Activated CD8-positive, alpha-beta memory T cell treated with anti-CD3 and anti-CD28 coated beads for 1 hour (primary cell): ENCODE results near the gene ZKSCAN8.

ENCODE experiments used
- DNase-seq, 2 donors: peaks; one replicate each; pipeline ENCODE4 v3.0.0-alpha.2; 2020; ENCODE audit warnings: low read depth in 1 of 2; ENCODE audit errors: extremely low read depth in 1 of 2

The ZKSCAN8 gene

GRCh38 chr6:28139860-28140543, 1.7 kb upstream of the ZKSCAN8 start:
- DNase-seq = no peak

DNA sequence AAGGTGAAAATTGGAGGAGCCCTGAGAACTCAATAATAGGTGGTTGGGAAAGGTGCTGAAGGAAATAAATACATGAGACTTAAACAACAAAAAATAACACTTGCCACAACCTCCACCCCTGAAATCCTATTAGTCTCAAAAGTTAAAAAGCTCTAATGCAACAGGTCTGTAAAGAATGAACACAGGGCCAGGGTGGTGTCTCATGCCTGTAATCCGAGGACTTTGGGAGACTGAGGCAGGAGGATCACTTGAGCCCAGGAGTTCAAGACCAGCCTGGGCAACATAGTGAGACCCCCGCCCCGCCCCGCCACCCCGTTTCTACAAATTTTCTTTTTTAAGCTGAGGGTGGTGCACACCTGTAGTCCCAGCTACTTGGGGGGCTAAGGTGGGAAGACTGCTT, 1.1 kb upstream of the ZKSCAN8 start:
- DNase-seq = no peak

DNA sequence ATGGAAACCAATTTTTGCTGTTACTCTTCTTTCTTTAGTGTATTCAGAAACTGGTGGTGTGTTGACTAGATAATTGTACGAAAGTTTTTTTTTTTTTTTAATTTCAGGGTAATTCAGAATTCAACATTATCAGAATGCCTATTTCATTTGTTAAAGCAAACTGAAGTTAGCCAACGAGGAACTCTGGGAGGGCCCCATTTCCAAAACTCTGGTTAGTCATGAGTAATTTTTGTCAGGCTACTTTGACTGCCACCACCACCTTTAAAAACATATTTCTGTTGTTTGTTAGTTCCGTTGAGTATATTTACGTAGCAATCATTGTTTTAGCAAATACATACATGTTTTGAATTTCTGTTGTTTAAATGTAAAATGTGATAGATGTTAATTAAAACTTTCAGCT, 763 bp downstream of the ZKSCAN8 start:
- DNase-seq = no peak

DNA sequence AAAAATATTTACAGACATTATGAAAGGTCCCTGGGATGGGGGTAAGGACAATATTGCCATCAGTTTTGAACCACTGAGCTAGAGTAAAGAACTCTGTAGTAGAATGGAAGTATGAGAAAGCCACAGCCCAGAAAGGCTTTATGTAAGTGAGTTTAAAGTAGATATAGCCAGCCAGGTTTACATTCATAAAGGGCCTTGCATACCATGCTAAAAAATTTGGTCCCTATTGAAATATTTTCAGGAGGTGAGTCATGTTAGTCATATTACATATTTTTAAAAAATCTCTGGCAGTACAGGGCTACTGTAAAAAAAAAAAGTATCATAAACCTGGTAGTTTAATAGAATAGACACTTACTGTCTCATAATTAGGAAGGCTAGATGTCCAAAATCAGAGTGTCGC, 3.5 kb downstream of the ZKSCAN8 start:
- DNase-seq = no peak

DNA sequence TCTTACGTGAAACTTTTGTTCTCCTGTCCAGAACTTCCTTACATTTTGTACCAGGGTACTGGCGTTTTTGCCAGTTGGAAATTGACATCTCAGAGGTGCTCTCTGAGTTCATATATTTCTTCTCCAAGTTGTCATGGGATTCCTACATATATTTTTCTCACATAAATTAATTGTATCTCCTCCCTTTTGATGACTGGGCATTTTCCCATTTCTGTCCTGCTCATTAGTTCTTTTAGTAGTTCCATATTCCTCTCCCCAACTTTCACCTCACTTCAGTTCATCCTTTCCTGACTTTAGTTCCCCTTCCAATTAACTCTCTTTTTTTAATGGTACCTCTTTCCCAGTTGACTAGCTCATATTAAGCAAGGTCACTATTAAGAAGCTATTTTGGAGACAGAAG, 10.8 kb downstream of the ZKSCAN8 start:
- DNase-seq = no peak

- no peak for DNase-seq
Observed at GRCh38 chr6:28153546-28153945, 11.9 kb downstream of the ZKSCAN8 start.

- DNase-seq = no peak
Observed at GRCh38 chr6:28154357-28154756, 12.7 kb downstream of the ZKSCAN8 start.

DNA sequence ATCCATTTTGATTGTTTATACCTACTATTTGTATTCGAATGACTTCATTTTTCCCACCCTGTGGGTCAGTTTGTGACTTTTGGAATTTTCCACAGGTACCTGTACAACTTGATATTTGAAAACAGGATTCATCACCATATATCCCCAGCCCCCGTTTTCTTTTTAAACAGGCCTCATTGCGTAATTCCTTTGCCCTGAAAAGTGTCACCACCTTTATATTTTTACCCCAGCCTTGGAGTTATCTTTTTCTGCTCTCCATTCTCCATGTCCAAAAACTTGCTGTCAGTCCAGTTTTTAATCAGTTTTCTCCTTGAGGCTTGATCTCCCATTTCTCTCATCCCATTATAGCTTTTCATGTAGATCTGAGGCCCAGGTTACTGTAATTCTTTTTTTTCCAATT, 16.6 kb downstream of the ZKSCAN8 start:
- no peak for DNase-seq

GRCh38 chr6:28159029-28159607, 17.4 kb downstream of the ZKSCAN8 start:
- DNase-seq = no peak

DNA sequence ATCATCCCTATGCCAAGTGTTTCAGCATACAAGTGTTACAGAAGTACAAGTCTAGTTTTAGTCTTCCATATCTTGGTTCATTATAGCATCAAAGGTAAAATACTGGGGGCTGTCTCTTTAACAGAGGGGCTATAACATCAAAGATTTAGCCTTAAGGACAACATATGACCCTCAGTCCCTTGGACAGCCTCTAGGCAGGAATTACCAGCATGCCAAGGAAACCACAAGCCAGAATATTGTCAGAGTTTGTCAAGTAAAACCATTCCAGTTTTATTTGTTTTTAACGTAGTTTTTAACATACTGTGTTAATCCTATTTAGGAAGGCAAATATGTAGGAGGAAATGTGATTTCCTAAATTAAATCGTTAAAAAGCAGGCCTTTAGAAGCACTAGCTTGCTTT, 18.6 kb downstream of the ZKSCAN8 start:
- no peak for DNase-seq

DNA sequence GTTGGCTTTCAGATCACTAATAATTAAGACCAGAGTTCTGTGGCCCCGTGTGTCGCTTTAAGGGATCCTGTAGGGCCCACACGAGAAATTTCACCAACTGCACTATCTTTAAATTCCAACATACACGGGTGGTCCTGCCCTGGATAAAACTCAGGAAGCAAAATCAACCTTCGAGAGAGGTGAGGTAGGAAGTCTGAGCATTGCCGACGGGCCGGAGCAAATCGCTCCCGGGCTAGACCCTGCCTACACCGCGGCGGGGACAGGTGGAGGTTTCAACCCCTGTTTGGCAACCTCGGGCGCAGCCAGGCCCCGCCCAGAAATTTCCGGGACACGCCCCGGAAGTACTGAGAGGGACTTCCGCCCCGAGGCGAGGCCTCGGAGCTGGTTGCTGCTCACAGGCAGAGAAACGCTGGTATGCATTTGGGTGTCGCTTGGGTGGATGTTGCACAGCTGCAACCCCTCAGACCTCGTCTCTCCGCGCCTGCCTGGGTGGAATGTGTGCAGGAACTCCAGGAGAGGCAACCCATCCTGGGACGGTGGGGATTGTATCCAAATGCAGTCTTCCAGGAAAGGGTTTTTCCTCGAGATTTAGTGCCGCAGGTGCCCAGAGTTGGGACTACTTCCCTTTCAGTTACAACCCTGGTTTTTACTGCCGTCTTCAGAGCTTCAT, 19.9 kb downstream of the ZKSCAN8 start:
- DNase-seq = peak; percentile 41 to 75

- DNase-seq = no peak
Observed at GRCh38 chr6:28165563-28165962, 23.9 kb downstream of the ZKSCAN8 start.

- no peak for DNase-seq
Observed at GRCh38 chr6:28167068-28167467, 25.4 kb downstream of the ZKSCAN8 start.

DNA sequence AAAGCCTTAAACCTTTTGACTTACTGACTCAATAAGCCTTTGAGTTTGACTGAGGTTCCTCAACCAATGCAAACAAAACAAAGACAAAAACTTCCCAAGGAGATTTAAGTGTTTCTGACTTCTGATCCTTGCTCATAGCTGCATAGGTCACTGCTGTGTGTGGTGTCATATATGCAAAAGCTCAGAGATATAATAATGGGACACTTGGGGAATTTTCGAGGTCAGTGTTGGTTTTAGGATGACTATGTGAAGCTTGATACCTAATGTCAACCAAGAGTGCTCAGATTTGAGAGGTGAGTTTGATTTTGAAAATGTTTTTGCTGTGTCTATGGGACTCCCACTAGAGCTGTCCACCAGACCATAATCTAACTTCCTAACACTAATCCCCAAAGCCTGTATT, 26.2 kb downstream of the ZKSCAN8 start:
- no peak for DNase-seq

- DNase-seq = no peak
Observed at GRCh38 chr6:28171271-28171670, 29.6 kb downstream of the ZKSCAN8 start.

GRCh38 chr6:28172006-28172405, 30.3 kb downstream of the ZKSCAN8 start:
- DNase-seq = no peak

DNA sequence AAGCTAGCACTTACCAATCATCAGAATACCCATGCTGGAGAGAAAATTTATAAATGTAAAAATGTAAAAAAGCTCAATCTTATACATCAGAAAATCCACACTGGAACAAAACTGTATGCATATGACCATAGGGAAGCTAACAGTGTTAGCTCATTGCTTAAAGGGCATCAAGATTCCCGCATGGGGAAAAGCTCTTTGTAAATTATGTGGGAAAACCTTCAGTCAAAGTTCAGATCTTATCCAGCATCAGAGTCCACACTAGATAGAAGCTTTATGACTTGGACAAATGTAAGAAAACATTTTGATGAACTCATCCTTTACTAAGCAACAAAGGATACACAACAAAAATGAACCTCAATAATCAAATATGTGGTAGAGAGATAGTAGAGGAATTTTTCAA, 34.7 kb downstream of the ZKSCAN8 start:
- no peak for DNase-seq

DNA sequence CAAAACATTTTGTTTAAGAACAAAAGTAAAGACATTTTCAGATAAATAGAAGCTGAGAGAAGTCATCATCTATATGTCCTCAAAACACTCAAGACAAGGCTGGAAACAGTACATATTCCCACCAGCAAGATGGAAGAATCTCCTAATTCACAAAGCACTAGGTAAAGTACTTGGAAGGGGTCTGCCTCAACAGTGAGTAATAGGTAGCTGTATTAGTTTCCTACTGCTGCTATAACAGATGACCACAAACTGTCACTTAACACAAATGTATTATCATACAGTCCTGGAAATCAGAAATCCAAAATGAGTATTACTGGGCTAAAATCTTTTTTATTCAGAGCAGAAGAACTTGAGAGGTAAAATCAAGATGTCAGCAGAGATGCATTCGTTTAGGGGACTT, 40.6 kb downstream of the ZKSCAN8 start:
- DNase-seq = no peak

DNA sequence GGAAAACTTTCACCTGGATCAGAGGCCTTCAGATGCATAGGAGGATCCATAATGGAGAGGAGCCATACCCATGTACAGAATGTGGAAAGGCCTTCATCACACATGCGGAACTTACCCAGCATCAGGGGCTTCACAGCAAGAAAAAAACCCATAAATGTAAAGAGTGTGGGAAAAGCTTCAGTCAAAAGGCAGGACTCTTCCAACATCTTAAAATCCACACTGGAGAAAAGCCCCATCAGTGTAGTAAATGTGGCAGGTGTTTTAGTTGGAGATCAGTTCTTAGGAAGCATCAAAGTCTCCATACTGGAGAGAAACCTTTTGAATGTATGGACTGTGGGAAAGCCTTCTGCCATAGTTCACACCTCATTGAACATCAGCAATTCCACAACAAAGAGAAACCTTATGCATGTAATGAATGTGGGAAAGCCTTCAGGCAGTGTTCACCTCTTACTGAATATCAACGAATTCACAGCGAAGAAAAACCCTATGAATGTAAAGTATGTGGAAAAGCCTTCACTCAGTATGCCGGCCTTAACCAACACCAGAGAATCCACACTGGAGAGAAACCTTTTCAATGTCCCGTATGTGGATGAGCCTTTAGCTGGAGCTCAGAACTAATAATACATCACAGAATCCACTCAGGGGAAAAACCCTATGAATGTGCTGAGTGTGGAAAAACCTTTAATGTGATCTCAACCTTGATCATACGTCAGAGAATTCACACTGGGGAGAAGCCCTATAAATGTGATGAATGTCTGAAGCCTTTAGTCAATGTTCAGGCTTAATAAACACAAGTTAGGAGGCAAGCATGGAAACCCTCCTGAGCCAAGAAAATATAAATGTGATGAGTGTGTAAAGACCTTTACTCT, 46.7 kb downstream of the ZKSCAN8 start:
- no peak for DNase-seq

- DNase-seq = no peak
Observed at GRCh38 chr6:28200020-28200419, 58.3 kb downstream of the ZKSCAN8 start.

DNA sequence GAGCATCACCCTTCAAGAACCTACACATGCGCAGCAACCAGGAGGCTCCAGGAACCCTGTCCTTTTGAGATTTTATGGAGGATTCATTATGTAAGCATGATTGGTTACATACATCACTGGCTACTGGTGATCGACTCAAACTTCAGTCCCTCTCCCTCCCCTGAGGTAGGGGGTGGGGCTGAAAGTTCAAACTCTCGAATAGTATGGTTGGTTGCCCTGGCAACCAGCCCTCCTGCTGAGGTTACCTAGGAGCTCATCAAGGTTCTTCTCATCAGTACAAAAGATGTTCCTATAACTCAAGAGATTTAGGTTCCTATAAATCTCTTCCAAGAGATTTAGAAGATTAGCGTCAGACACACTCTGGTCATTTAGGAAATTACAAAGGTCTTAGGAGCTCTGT, 61.5 kb downstream of the ZKSCAN8 start:
- no peak for DNase-seq
